Transverse colon (tissue), 4 donors: ENCODE results near the gene TYROBP. TPM values are rescaled to one million over a fixed set of nuclear protein-coding genes. Genes with fewer than 3 reads are reported as not detected.
"Not testable (repeated sequence)": the region's sequence is repeated elsewhere in the genome, so short reads cannot be mapped to it uniquely, and the experiment has no call there.

Experiments
- DNase-seq: peaks from one replicate; pipeline ENCODE4 v3.0.0-alpha.2; 2019
- H3K27ac ChIP-seq, 4 donors: fragments of 200-600 bp; sonication (generic); 2 replicates each; pipeline ENCODE4 v1.5.1; 2016 to 2018; ENCODE audit warnings: inconsistent platforms in 4 of 4
- H3K27me3 ChIP-seq: fragments of 200-600 bp; sonication (generic); 2 replicates; pipeline ENCODE4 v1.5.1; 2017; ENCODE audit warnings: inconsistent platforms
- H3K36me3 ChIP-seq, 4 donors: fragments of 200-600 bp; sonication (generic); 2 replicates each; pipeline ENCODE4 v1.5.1; 2017 to 2019; ENCODE audit warnings: inconsistent platforms in 4 of 4
- H3K4me1 ChIP-seq, 4 donors: fragments of 200-600 bp; sonication (generic); 2 replicates each; pipeline ENCODE4 v1.5.1; 2017 to 2020; ENCODE audit warnings: inconsistent platforms in 4 of 4
- H3K4me3 ChIP-seq, 4 donors: fragments of 200-600 bp; sonication (generic); 1 replicate in 1 of 4; 2 replicates in 3 of 4; pipeline versions ENCODE4 v1.5.1 to v1.6.1; 2017 to 2019; ENCODE audit warnings: inconsistent platforms in 4 of 4
- H3K9me3 ChIP-seq, 2 donors: fragments of 200-600 bp; sonication (generic); 2 replicates each; pipeline ENCODE4 v1.5.1; 2017 to 2019; ENCODE audit warnings: inconsistent platforms in 2 of 2
- CTCF ChIP-seq, 5 experiments: fragments of 200-600 bp in 3 of 5; fragments of 450-650 bp in 2 of 5; sonication (generic) in 3 of 5; IDR thresholded peaks; 1 replicate in 2 of 5; 2 replicates in 3 of 5; pipeline ENCODE4 v1.5.1; 2016 to 2017; ENCODE audit warnings: antibody characterized with exemption in 5 of 5, inconsistent platforms in 3 of 5, mild to moderate bottlenecking in 2 of 5, moderate library complexity in 1 of 5
- EP300 ChIP-seq: sonication (generic); formaldehyde crosslinking; IDR thresholded peaks from one replicate; pipeline ENCODE4 v1.6.1; 2017; ENCODE audit warnings: antibody characterized with exemption, low read depth
- POLR2A ChIP-seq: fragments of 450-650 bp; IDR thresholded peaks from one replicate; pipeline ENCODE4 v1.6.1; 2016; ENCODE audit warnings: antibody characterized with exemption, mild to moderate bottlenecking, moderate library complexity
- POLR2AphosphoS5 ChIP-seq, 3 donors: sonication (generic); formaldehyde crosslinking; IDR thresholded peaks; one replicate each; pipeline ENCODE4 v1.6.1; 2016; ENCODE audit warnings: antibody characterized with exemption in 3 of 3
- WGBS, 2 donors: methylation state at CpG; one replicate each; pipeline ENCODE4 v1.1.5; 2018; ENCODE audit warnings: low coverage in 1 of 2; 5-methylcytosine and 5-hydroxymethylcytosine counted together
- in situ Hi-C, 4 donors: fragments of 200-750 bp; cut with MboI; loops; one replicate each; pipeline versions ENCODE4 v1.15.0 to v1.15.1; 2017; ENCODE audit warnings: low sequenced_read_pairs in 3 of 4, low pct_ligation_motif_present in 1 of 4, low pct_unique_long_range_greater_than_20kb in 1 of 4
- intact Hi-C: fragments of 100-400 bp; cut with DNase I; formaldehyde crosslinking; loops from one replicate; pipeline ENCODE4 v1.15.1; 2023; ENCODE audit warnings: low total_unique reads
- total RNA-seq, 4 donors: library from RNA; depleted of rRNA; stranded (reverse); fragments of >200 nt; gene quantifications; one replicate each; pipeline ENCODE4 v1.1.0, GENCODE V29; 2016

Gene TYROBP
- total RNA-seq, 4 donors from 2014 or later, result 25.6 to 81.5 (median 52.2) TPM

GRCh38 chr19:35911173-35911572 is 3.1 kb upstream of the TYROBP start:
- no peaks in the 10 kb centered on the region for H3K36me3 ChIP-seq
- TF ChIP-seq POLR2AphosphoS5 (IDR thresholded peaks at IDR 0.05) (no peak), POLR2A (no peak), EP300 (no peak), CTCF (IDR thresholded peaks at IDR 0.05) (no peak)
- no peak overlapping the region for H3K27ac ChIP-seq
- WGBS, 2 donors, result 56% methylated on average over 3 of the region's 3 CpGs; no CpG with 5 or more reads in 1 of the 2 donors
- peaks cover 0 to 5% (median 0%) of the 10 kb centered on the region in 4 donors for H3K4me1 ChIP-seq
- in situ Hi-C loops, result no loop called here
- H3K9me3 ChIP-seq, result no peaks in the 10 kb centered on the region
- no peak for DNase-seq
- no peak overlapping the region for H3K4me3 ChIP-seq
- intact Hi-C loops, result no loop called here
- no peaks in the 10 kb centered on the region for H3K27me3 ChIP-seq

- peak overlapping the region in 1 of 4 donors; percentile 65 for H3K27ac ChIP-seq
- H3K9me3 ChIP-seq, H3K4me3 ChIP-seq, intact Hi-C loops, DNase-seq, H3K4me1 ChIP-seq, H3K27me3 ChIP-seq, H3K36me3 ChIP-seq, in situ Hi-C loops: not testable (repeated sequence)
- 91 to 95% methylated on average over 6 to 14 of the region's 14 CpGs for WGBS, 2 donors
Observed at GRCh38 chr19:35910355-35910754, 2.3 kb upstream of the TYROBP start.

- H3K4me1 ChIP-seq, result peaks cover 0 to 7% (median 0%) of the 10 kb centered on the region in 4 donors
- H3K4me3 ChIP-seq, result no peak overlapping the region
- DNase-seq, result no peak
- peak overlapping the region; percentile 44 to 65 (median 48) for H3K27ac ChIP-seq
- H3K36me3 ChIP-seq, result no peaks in the 10 kb centered on the region
- intact Hi-C loops (no loop called here), in situ Hi-C loops (no loop called here)
- no peak for TF ChIP-seq CTCF (IDR thresholded peaks at IDR 0.05)
- TF ChIP-seq POLR2AphosphoS5 (IDR thresholded peaks at IDR 0.05), result no peak
- TF ChIP-seq EP300, result no peak
- no peak for TF ChIP-seq POLR2A
- 72% methylated on average over 6 of the region's 6 CpGs; no CpG with 5 or more reads in 1 of the 2 donors for WGBS, 2 donors
- no peaks in the 10 kb centered on the region for H3K27me3 ChIP-seq
- H3K9me3 ChIP-seq, result no peaks in the 10 kb centered on the region
Observed at GRCh38 chr19:35909684-35910035, 1.6 kb upstream of the TYROBP start.

- in situ Hi-C loops, result no loop called here
- DNase-seq, result peak; percentile 68
- peak; percentile 11 to 43 (median 34) for TF ChIP-seq POLR2AphosphoS5 (IDR thresholded peaks at IDR 0.05)
- no peak for TF ChIP-seq EP300
- intact Hi-C loops, result no loop called here
- 57 to 67% methylated on average over 8 to 10 of the region's 10 CpGs for WGBS, 2 donors
- Histone ChIP-seq H3K4me3 (no peak overlapping the region), H3K27me3 (no peaks in the 10 kb centered on the region), H3K4me1 (peaks cover 0 to 7% (median 0%) of the 10 kb centered on the region in 4 donors), H3K36me3 (no peaks in the 10 kb centered on the region), H3K9me3 (no peaks in the 10 kb centered on the region), H3K27ac (peak overlapping the region; percentile 54 to 94 (median 64))
Observed at GRCh38 chr19:35908973-35909683, 1.0 kb upstream of the TYROBP start.

- TF ChIP-seq CTCF (IDR thresholded peaks at IDR 0.05) (no peak), POLR2A (no peak), EP300 (no peak), POLR2AphosphoS5 (IDR thresholded peaks at IDR 0.05) (no peak)
- no peaks in the 10 kb centered on the region for H3K9me3 ChIP-seq
- H3K4me3 ChIP-seq, result peak overlapping the region in 1 of 4 donors; percentile 23
- no peaks in the 10 kb centered on the region for H3K36me3 ChIP-seq
- no peak for DNase-seq
- intact Hi-C loops, result no loop called here
- peaks cover 0 to 17% (median 3%) of the 10 kb centered on the region in 4 donors for H3K4me1 ChIP-seq
- H3K27ac ChIP-seq, result peak overlapping the region; percentile 54 to 94 (median 64)
- no peaks in the 10 kb centered on the region for H3K27me3 ChIP-seq
- in situ Hi-C loops, result no loop called here
- 69 to 90% methylated on average over 2 to 12 of the region's 12 CpGs for WGBS, 2 donors
Observed at GRCh38 chr19:35907377-35907745, 734 bp downstream of the TYROBP start.
